Ramos (cell line): ENCODE data around the gene SLC25A12.
"Not testable (repeated sequence)": the region's sequence is repeated elsewhere in the genome, so short reads cannot be mapped to it uniquely, and the experiment has no call there.

Experiments
- in situ Hi-C: fragments of 300-500 bp; cut with MboI; formaldehyde crosslinking; loops from one replicate; pipeline ENCODE4 v1.14.3; 2022; ENCODE audit warnings: low sequenced_read_pairs; ENCODE audit not compliant: unreplicated experiment

The SLC25A12 gene

GRCh38 chr2:171793691-171794678 is 100.1 kb downstream of the SLC25A12 start:
- in situ Hi-C loops, result no loop called here

GRCh38 chr2:171792886-171793580 is 101.0 kb downstream of the SLC25A12 start:
- in situ Hi-C loops, result no loop called here

DNA sequence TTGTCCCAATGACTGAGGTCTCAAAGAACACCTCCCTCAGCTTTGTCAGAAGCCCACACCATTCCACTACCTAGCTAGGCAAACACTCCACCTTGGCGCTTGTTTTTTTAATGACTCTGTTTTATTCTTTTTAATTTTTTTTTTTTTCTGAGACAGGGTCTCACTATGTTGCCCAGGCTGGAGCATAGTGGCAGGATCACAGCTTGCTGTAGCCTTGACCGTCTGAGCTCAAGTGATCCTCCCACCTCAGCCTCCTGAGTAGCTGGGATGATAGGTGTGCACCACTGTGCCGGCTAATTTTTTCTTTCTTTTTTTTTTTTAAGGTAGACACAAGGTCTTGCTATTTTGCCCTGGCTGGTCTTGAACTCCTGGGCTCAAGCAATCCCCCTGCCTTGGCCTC is 101.9 kb downstream of the SLC25A12 start:
- in situ Hi-C loops, result no loop called here

DNA sequence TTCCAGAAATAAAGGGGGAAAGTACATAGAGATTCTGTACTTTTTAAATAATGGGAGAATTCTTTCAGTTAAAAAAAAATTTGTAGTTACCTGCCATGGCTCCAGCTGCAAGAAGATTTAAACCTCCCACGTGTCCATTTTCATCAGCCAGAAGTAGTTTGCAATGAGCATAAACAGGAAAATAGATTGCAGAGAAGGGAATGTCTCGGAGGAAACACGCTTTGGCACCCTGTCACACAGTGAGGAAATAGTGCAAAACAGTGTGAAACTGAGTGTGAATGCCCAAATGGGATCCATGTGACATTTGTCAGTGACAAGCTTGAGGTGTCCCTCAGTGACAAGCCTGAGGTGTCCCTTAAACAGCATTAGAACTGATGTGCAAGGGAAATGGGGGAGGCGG is 102.7 kb downstream of the SLC25A12 start:
- in situ Hi-C loops, result no loop called here

DNA sequence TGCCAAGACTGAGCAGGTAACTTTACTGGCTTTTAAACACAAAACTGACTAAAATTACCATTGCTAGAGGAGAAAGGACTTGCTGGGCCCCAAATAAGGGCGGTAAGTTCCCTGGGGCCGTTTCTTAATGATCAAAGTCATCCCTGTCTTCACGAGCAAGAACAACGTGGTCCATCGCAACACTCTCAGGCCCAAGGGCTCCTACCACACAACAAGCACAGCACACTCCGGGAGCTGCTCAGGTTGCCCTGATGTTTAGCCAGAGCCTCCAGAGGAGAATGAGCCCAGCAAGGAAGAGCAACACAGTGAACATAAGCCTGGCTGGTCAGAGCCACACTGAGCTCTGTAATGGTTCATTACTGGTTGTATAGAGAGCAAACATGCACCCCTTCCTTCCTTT is 104.1 kb downstream of the SLC25A12 start:
- in situ Hi-C loops, result no loop called here

GRCh38 chr2:171788316-171788993 is 105.6 kb downstream of the SLC25A12 start:
- in situ Hi-C loops, result no loop called here

GRCh38 chr2:171787333-171788072 is 106.5 kb downstream of the SLC25A12 start:
- in situ Hi-C loops, result no loop called here

DNA sequence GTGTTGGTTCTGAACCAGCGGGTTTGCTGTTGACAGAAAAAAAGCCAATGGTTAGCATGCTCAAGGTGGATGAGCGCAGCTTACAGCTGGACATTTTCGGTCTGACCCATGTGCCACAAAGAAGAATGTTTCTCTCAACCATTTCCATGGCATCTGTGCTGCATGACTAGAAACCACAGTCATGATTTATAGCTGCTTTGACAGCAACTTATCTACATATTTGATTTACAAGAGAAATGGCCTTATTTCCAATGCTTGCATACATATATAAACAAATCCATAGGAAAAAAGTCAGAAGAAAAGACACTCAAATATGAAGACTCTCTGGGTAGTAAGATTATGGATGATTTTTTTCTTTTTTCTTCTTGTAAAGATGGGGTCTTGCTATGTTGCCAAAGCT is 108.6 kb downstream of the SLC25A12 start:
- in situ Hi-C loops, result no loop called here

DNA sequence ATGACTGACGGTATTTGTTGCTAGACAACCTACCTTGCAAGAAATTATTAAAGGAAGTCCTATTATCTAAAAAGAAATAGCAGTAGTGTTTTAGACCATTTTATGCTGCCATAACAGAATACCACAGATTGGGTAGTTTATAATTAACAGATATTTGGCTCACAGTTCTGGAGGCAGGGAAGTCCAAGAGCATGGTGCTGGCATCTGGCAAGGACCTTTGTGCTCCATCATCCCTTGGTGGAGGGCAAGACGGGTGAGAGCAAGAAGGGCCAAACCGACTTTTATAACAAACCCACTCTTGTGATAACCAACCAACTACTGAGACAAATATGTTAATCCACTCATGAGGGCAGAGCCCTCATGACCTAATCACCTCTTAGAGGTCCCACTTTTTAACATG is 115.5 kb downstream of the SLC25A12 start:
- in situ Hi-C loops, result no loop called here

DNA sequence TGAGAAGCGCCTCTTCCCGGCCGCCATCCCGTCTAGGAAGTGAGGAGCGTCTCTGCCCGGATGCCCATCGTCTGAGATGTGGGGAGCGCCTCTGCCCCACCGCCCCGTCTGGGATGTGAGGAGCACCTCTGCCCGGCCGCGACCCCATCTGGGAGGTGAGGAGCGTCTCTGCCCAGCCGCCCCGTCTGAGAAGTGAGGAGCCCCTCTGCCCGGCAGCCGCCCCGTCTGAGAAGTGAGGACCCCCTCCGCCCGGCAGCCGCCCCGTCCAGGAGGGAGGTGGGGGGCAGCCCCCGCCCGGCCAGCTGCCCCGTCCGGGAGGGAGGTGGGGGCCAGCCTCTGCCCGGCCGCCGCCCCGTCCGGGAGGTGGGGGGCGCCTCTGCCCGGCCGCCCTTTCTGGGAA is 119.5 kb downstream of the SLC25A12 start:
- in situ Hi-C loops, result not testable (repeated sequence)

GRCh38 chr2:171772373-171772772 is 121.7 kb downstream of the SLC25A12 start:
- in situ Hi-C loops, result no loop called here

GRCh38 chr2:171771463-171771862 is 122.6 kb downstream of the SLC25A12 start:
- in situ Hi-C loops, result no loop called here

DNA sequence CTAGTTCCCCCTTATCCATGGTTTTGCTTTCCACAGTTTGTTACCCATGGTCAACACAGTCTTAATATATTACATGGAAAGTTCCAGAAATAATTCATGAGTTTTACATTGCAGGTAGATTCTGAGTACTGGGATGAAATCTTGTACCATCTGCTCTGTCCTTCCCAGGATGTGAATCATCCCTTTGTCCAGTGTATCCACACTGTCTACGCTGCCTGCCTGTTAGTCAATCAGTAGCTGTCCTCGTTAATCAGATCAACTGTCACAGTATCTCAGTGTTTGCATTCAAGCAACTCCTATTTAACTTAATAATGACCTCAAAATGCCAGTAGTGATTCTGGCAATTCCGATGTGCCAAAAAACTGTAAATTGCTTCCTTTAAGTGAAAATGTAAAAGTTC is 130.4 kb downstream of the SLC25A12 start:
- in situ Hi-C loops, result no loop called here

DNA sequence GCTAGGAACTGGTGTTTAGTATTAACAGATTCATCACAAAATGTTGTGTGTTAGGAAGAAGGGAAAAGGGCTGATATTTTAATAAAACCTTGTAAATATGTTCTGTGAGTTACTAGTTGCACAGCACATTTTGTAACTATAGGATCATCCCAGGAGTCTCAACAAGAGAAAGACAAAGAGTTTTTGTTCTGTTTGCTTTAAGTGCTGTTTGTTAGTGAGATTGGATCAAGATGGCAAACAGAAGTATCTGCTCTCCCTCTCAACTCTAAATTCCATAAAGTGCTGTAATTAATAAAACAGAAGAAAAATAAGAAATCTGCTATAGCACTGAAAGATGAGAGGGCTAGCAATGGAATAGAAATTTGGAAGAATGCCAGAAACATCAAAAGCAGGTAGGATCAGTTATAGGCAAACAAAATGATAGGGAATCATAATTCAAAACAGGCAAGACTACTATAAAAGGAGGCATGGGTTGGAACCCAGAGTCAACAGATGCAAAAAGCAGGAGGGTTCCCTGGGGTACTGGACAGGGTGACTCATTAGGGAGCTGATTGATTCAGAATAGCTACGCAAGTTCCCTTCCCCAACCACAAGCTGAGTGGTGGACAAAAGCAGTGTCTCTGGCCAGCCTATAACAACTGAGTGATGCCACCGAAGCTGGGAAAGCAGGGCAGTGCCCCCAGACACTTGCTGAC is 131.0 kb downstream of the SLC25A12 start:
- in situ Hi-C loops, result no loop called here

DNA sequence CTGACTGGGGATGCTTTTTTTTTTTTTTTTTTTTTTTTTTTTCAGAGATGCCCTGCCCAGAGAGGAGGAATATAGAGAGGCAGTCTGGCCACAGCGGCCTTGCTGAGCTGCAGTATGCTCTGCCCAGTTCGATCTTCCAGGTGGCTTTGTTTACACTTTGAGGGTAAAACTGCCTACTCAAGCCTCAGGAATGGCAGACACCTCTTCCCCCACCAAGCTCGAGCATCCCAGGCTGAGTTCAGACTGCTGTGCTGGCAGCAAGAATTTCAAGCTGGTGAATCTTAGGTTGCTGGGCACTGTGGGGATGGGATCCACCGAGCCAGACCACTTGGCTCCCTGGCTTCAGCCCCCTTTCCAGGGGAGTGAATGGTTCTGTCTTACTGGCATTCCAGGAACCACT is 132.9 kb downstream of the SLC25A12 start:
- in situ Hi-C loops, result not testable (repeated sequence)

DNA sequence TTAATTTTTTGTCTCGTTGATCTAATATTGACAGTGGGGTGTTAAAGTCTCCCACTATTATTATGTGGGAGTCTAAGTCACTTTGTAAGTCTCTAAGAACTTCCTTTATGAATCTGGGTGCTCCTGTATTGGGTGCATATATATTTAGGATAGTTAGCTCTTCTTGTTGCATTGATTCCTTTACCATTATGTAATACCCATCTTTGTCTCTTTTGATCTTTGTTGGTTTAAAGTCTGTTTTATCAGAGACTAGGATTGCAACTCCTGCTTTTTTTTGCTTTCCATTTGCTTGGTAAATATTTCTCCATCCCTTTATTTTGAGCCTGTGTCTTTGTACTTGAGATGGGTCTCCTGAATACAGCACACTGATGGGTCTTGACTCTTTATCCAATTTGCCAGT is 135.3 kb downstream of the SLC25A12 start:
- in situ Hi-C loops, result not testable (repeated sequence)

DNA sequence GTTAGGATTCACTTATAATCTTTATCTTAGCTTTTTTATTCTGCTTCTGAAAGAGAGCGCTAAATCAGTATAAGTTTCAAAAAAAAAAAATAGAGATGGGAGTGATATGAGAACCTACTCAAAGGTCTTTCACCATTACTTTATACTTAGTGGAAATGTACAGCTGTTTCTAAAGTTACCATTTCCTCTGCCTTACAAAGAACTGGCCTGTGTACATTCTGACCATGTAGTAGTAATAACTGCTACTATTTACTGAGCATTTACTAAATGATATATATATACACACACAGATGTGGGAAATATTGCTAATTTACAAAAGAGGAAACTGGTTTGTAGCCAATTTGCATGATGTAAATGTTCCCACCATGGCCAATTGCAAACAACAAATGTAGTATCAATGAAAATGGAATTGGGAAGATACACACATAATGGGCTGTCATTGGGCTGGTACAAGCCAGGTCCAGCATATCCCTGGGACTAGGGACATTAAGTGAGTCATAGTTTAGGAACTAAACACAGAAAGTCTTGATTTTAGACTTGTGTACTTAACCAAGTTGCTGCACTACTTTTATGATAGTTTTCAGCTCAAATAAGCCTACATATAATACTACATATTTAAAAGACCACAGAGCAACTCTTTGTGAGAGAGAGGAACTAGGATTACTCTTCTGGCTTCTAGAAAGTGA is 139.6 kb downstream of the SLC25A12 start:
- in situ Hi-C loops, result no loop called here

DNA sequence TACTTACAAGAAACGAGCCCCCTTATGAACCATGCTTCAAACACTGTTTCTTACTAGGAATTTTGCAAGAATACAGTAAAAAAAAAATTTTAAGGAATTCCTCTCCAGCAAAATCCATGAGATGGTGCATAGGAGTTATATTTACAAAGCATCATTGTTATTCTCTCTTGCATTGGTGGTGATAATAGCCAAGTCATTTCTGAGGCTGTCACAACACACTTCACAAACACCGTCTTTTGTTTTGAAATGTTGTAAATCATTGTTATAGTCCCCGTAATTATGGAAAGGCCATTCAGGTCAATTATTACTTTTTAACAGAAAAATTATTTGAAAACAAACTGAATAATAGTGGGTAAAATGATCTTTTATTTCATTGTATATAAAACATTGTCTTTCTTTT is 146.7 kb downstream of the SLC25A12 start:
- in situ Hi-C loops, result no loop called here

DNA sequence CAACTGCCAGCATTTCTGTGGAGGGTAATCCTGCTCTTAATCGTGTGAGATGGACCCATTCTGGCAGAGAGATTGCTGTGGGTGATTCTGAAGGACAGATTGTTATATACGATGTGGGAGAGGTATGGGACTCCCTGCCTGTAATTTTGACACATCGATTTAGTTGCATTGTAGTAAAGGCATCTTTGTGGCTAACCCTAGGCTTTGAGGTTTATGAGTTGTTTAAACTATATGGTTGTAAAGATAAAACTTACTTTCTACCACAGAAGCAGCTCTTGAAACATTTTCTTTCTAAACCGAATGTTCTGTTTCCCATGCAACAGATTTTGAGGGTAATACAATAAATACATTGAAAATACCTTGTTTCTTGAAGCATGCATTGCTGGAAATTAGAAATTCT is 148.2 kb downstream of the SLC25A12 start:
- in situ Hi-C loops, result no loop called here
